Measurements from ENCODE around the gene FAM3C. TPM values are rescaled to one million over a fixed set of nuclear protein-coding genes. Genes with fewer than 3 reads are reported as not detected.

The FAM3C gene
- total RNA-seq, 2 experiments from 2014 or later: 7.9 to 10.5 TPM

- no peak overlapping the region for H3K4me3 ChIP-seq (ENCODE audit: low read length)
- no peak for DNase-seq
- H3K27ac Mint-ChIP-seq: no peak overlapping the region
- no peaks in the 10 kb centered on the region for H3K9me3 ChIP-seq (ENCODE audit: control insufficient read depth in 1 of 2, insufficient read depth in 1 of 2, low read length in 2 of 2)
- H3K27me3 Mint-ChIP-seq: peaks cover 15% of the 10 kb centered on the region
- CTCF ChIA-PET: no interaction called here
- no peaks in the 10 kb centered on the region for H3K36me3 ChIP-seq (ENCODE audit: insufficient read depth, low read length)
- H3K27me3 ChIP-seq (ENCODE audit: control insufficient read depth in 1 of 2, insufficient read depth in 2 of 2, low read length in 2 of 2): no peaks in the 10 kb centered on the region
- no peak overlapping the region for H3K27ac ChIP-seq (ENCODE audit: low read depth in 1 of 2, low read length in 2 of 2)
- H3K9me3 Mint-ChIP-seq: no peaks in the 10 kb centered on the region
- no peak overlapping the region for H3K4me3 Mint-ChIP-seq
- POLR2A ChIA-PET: no interaction called here
- TF ChIP-seq CTCF (IDR thresholded peaks at IDR 0.05): no peak
- no peaks in the 10 kb centered on the region for H3K4me1 Mint-ChIP-seq (ENCODE audit: low read depth)
- H3K4me1 ChIP-seq (ENCODE audit: insufficient read depth, low read length): no peaks in the 10 kb centered on the region
- no peak for ATAC-seq (ENCODE audit: poor library complexity)
- intact Hi-C loops (cut with DNase I, micrococcal nuclease): no loop called here
- H3K36me3 Mint-ChIP-seq (ENCODE audit: low read depth): no peaks in the 10 kb centered on the region
These were observed 10.8 kb upstream of the FAM3C start for GRCh38 chr7:121406944-121407343.

GRCh38 chr7:121406461-121406860 is 10.4 kb upstream of the FAM3C start:
- Mint-ChIP-seq H3K27ac (no peak overlapping the region), H3K4me3 (no peak overlapping the region)
- POLR2A ChIA-PET: no interaction called here

GRCh38 chr7:121404348-121404747 is 8.2 kb upstream of the FAM3C start:
- no peak for DNase-seq
- H3K9me3 ChIP-seq (ENCODE audit: control insufficient read depth in 1 of 2, insufficient read depth in 1 of 2, low read length in 2 of 2): no peaks in the 10 kb centered on the region
- no peak for ATAC-seq (ENCODE audit: poor library complexity)
- ChIA-PET CTCF (no interaction called here), POLR2A (no interaction called here)
- no peak for TF ChIP-seq CTCF (IDR thresholded peaks at IDR 0.05)
- H3K4me1 ChIP-seq (ENCODE audit: insufficient read depth, low read length): no peaks in the 10 kb centered on the region
- peaks cover 8% of the 10 kb centered on the region for H3K27me3 Mint-ChIP-seq
- H3K27ac Mint-ChIP-seq: no peak overlapping the region
- intact Hi-C loops (cut with DNase I, micrococcal nuclease): loop anchor here in 1 of 2 experiments (5.0 kb wide), 1 partner anchor 33 kb away; no protein-coding TSS in a partner anchor
- no peaks in the 10 kb centered on the region for H3K36me3 ChIP-seq (ENCODE audit: insufficient read depth, low read length)
- no peaks in the 10 kb centered on the region for H3K4me1 Mint-ChIP-seq (ENCODE audit: low read depth)
- no peaks in the 10 kb centered on the region for H3K36me3 Mint-ChIP-seq (ENCODE audit: low read depth)
- no peaks in the 10 kb centered on the region for H3K9me3 Mint-ChIP-seq
- no peak overlapping the region for H3K4me3 Mint-ChIP-seq
- H3K4me3 ChIP-seq (ENCODE audit: low read length): no peak overlapping the region
- H3K27me3 ChIP-seq (ENCODE audit: control insufficient read depth in 1 of 2, insufficient read depth in 2 of 2, low read length in 2 of 2): no peaks in the 10 kb centered on the region
- no peak overlapping the region for H3K27ac ChIP-seq (ENCODE audit: low read depth in 1 of 2, low read length in 2 of 2)

More at GRCh38 chr7:121406461-121406860, 10.4 kb upstream of the FAM3C start:
- peaks cover 10% of the 10 kb centered on the region for H3K27me3 Mint-ChIP-seq
- H3K9me3 Mint-ChIP-seq: no peaks in the 10 kb centered on the region
- Histone ChIP-seq H3K4me3 (ENCODE audit: low read length) (no peak overlapping the region), H3K9me3 (ENCODE audit: control insufficient read depth in 1 of 2, insufficient read depth in 1 of 2, low read length in 2 of 2) (no peaks in the 10 kb centered on the region), H3K4me1 (ENCODE audit: insufficient read depth, low read length) (no peaks in the 10 kb centered on the region), H3K36me3 (ENCODE audit: insufficient read depth, low read length) (no peaks in the 10 kb centered on the region), H3K27me3 (ENCODE audit: control insufficient read depth in 1 of 2, insufficient read depth in 2 of 2, low read length in 2 of 2) (no peaks in the 10 kb centered on the region), H3K27ac (ENCODE audit: low read depth in 1 of 2, low read length in 2 of 2) (no peak overlapping the region)
- intact Hi-C loops (cut with DNase I, micrococcal nuclease): no loop called here
- no peaks in the 10 kb centered on the region for H3K36me3 Mint-ChIP-seq (ENCODE audit: low read depth)
- H3K4me1 Mint-ChIP-seq (ENCODE audit: low read depth): no peaks in the 10 kb centered on the region
- DNase-seq: no peak
- TF ChIP-seq CTCF (IDR thresholded peaks at IDR 0.05): no peak
- no peak for ATAC-seq (ENCODE audit: poor library complexity)
- CTCF ChIA-PET: no interaction called here

Data from CD4-positive, alpha-beta T cell (primary cell).